GM12873 (cell line): ENCODE data around the gene TTC33.

Source experiments
- TF ChIP-seq, protein P1 (sequence below): IDR thresholded peaks from 2 replicates; pipeline ENCODE4 v1.5.1; 2012; ENCODE audit warnings: low read depth, mild to moderate bottlenecking, moderate library complexity, low read length, control low read depth; ENCODE audit not compliant: insufficient read depth; ENCODE audit errors: missing control alignments

The TTC33 gene

DNA sequence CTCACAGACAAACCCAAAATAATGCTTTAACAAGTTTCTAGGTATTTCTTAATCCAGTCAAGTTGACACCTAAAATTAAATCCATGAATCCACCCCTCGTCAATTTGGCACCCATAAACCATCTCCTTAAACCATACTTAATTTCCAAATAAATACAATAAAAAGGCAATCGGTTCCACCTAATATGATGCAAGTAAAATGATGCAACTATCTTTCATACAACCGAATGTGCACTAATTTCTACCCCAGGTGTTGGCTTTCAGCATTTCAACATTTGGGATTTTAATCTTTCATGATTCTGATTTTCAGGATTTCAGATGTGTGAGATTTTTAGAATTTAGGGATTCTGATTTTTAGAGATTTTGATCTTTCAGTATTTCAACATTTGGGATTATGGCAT, 25.1 kb upstream of the TTC33 start:
- TF ChIP-seq, protein P1, sequence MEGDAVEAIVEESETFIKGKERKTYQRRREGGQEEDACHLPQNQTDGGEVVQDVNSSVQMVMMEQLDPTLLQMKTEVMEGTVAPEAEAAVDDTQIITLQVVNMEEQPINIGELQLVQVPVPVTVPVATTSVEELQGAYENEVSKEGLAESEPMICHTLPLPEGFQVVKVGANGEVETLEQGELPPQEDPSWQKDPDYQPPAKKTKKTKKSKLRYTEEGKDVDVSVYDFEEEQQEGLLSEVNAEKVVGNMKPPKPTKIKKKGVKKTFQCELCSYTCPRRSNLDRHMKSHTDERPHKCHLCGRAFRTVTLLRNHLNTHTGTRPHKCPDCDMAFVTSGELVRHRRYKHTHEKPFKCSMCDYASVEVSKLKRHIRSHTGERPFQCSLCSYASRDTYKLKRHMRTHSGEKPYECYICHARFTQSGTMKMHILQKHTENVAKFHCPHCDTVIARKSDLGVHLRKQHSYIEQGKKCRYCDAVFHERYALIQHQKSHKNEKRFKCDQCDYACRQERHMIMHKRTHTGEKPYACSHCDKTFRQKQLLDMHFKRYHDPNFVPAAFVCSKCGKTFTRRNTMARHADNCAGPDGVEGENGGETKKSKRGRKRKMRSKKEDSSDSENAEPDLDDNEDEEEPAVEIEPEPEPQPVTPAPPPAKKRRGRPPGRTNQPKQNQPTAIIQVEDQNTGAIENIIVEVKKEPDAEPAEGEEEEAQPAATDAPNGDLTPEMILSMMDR: no peak

DNA sequence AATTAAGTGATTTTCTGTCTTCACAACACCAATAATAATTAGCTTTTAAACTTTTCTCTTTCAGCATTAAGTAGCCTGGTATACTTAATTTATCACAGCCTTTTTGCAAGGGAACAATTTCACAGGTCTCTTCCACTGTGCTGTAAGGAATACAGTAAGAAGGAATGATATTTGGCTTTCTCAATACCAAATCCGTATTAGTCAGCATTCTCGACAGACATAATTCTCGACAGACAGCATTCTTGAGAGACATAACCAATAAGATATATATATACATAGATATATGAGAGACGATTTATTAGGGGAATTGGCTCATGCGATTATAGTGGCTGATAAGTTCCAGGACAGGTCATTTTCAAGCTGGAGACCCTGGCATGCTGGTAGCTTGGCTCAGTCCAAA, 24.4 kb upstream of the TTC33 start:
- TF ChIP-seq, protein P1: no peak

DNA sequence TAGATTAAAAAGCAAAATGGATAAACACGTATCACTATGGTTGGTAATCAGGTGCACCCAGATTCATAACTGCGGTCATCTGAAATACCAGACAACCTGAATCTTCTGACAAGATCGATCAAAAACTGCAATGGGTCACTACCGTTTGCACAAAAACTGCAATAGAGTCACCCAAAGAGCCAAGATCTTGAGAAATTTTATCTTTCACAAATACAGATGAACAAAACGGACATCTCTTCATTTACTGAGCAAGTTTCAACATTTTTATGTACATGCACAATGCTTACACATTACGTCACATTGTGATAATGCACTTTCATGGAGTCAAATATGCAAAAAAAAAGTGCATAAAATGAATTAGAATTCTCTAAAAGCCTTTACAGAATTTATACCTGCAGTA, 23.8 kb upstream of the TTC33 start:
- TF ChIP-seq, protein P1: no peak

DNA sequence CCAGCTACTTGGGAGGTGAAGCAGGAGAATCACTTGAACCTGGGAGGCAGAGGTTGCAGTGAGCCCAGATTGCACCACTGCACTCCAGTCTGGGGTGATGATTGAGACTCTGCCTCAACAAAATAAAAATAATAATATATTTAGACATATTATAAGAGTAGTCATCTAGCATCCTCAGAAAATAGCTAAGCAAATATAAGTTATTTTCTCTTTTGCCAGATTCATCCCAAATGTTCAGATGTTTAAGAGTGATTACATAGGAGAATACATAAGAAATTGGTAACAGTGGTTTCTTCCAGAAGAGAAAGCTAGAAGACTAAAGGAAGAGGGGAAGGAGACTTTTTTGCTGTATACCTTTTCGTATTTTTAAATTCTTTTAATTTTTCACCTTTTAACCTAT, 22.4 kb upstream of the TTC33 start:
- TF ChIP-seq, protein P1: no peak

DNA sequence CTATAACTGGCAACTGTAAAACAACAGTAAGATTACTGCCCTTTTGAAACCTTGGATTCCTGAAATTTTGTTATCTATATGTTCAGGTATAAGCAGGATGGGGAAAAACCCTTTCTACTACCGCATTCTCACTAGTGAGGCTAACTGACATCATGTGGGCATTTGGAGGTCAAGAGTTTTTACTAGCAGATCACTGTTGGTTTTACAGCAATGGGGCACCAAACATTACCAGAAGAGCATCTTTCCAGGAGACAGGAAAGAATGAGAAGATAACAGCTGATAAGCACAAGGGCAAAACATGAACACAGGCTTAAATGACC, 20.9 kb upstream of the TTC33 start:
- TF ChIP-seq, protein P1: no peak

DNA sequence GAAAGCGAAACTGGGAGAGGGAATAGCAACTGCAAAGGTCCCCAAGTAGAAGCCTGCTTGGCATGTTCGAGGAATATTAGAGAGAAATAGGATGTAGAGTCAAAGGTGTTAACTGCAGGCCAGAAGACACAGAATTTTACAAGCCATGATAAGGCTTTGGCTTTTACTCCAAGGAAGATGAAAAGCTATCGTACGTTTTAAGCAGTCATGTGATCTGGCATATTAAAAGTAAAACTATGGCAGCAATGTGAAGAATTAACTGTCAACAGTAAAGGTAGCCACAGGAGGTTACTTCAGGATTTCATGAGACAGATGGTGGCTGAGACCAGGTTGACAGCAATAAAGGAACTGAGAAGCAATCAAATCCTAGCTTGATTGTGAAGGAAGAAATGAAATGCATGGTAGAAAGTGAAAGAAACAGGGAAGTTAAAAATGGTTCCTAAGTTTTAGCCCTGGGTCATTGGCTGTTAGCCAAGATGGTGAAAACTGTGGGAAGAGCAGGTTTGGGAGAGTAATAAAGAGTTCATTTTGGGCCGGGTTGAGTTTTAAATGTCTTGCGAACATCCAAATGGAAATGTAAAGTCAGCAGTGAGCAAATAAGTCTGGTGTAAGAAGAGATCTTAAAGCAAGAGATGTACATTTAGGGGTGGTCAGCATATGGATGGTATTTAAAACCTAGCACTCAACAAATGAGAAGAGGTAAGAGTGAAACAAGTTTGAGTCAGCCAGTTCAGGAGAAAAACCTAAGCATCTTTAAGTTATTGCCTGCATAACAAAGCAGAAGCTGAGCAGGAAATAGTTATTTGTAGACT, 20.3 kb upstream of the TTC33 start:
- TF ChIP-seq, protein P1: no peak

DNA sequence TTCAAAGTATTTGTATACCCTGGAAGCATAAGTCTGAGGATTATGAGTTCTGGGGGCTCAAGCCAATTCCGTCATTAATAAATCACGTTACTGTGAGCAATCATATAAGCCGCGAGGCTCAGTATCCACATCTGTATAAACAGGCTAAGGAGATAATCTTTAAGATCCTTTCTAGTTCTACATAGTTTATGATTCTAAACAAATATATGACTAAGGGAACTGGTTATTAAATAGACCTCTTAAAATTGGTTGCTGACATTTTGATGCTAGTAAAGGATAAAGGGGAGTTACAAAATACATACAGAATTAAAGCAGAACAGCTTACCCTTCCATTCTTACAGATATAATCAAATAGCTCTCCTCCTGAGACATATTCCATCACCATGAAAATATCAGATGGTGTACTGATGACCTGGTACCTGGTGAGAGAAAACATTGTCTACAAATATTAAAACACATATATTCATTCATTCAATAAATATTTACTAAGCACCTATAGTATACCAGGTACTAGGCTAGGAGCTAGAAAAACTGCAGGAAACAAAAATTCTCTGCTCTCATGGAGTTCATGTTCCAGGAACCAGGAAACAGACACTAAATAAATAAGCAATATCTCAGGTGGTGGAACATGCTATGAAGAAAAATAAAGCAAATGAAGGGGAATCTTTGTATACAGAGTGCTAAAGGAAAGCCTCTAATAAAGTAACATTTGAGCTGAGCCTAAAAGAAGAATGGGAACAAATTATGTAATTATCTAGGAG, 19.5 kb upstream of the TTC33 start:
- TF ChIP-seq, protein P1: no peak
